Right lobe of liver (tissue), 4 donors: ENCODE data around the gene KRTAP9-2.
"Not testable (repeated sequence)": the region's sequence is repeated elsewhere in the genome, so short reads cannot be mapped to it uniquely, and the experiment has no call there.

Source experiments
- CTCF ChIP-seq, 4 donors: fragments of 200-600 bp in 3 of 4; fragments of 450-650 bp in 1 of 4; IDR thresholded peaks; one replicate each; pipeline versions ENCODE4 v1.5.1 to v1.8.0; 2016 to 2022; ENCODE audit warnings: antibody characterized with exemption in 4 of 4, mild to moderate bottlenecking in 2 of 4
- POLR2A ChIP-seq: fragments of 450-650 bp; IDR thresholded peaks from one replicate; pipeline ENCODE4 v1.6.1; 2017; ENCODE audit warnings: antibody characterized with exemption, mild to moderate bottlenecking
- donor health status: DM: no; HTN: no; CAD: no.
- donor health status: DM: no; HTN: no; CAD: no.
- donor health status: DM: no; HTN: yes; CAD: no.

- TF ChIP-seq CTCF (IDR thresholded peaks at IDR 0.05); POLR2A: not testable (repeated sequence)
Observed at GRCh38 chr17:41275648-41276190, 49.3 kb downstream of the KRTAP9-2 start, which contains the start of gene KRTAP9-7.
